Omental fat pad (tissue), 4 donors: Measurements from ENCODE around the gene PRIMPOL. TPM values are rescaled to one million over a fixed set of nuclear protein-coding genes. Genes with fewer than 3 reads are reported as not detected.

Experiments used
- ATAC-seq: fragments of 150-250 bp; one replicate; pipeline ENCODE4 v1.9.1; 2016; ENCODE audit warnings: mild to moderate bottlenecking, moderate library complexity; ENCODE audit not compliant: low FRiP score
- DNase-seq: peaks from one replicate; pipeline ENCODE4 v3.0.0-alpha.2; 2019; ENCODE audit warnings: low spot score
- CTCF ChIP-seq, 3 donors: fragments of 450-650 bp; IDR thresholded peaks; one replicate each; pipeline ENCODE4 v1.5.1; 2016 to 2017; ENCODE audit warnings: antibody characterized with exemption in 3 of 3, mild to moderate bottlenecking in 3 of 3, moderate library complexity in 2 of 3
- total RNA-seq, 4 donors: library from RNA; depleted of rRNA; stranded (reverse); fragments of >200 nt; gene quantifications; one replicate each; pipeline ENCODE4 v1.1.0, GENCODE V29; 2016

PRIMPOL gene
- total RNA-seq, 4 donors from 2014 or later = 8.2 to 23.0 (median 13.7) TPM

- no peak for TF ChIP-seq CTCF (IDR thresholded peaks at IDR 0.05)
- no peak for ATAC-seq
- no peak for DNase-seq
Measured at GRCh38 chr4:184660978-184661377, 11.4 kb downstream of the PRIMPOL start.

- DNase-seq (no peak), ATAC-seq (no peak)
- no peak for TF ChIP-seq CTCF (IDR thresholded peaks at IDR 0.05)
Measured at GRCh38 chr4:184662236-184662635, 12.7 kb downstream of the PRIMPOL start.

GRCh38 chr4:184664445-184665210 is 15.1 kb downstream of the PRIMPOL start:
- no peak for TF ChIP-seq CTCF (IDR thresholded peaks at IDR 0.05)
- ATAC-seq (no peak), DNase-seq (no peak)

- no peak for TF ChIP-seq CTCF (IDR thresholded peaks at IDR 0.05)
- ATAC-seq (no peak), DNase-seq (no peak)
Measured at GRCh38 chr4:184666670-184667069, 17.1 kb downstream of the PRIMPOL start.

- no peak for TF ChIP-seq CTCF (IDR thresholded peaks at IDR 0.05)
- ATAC-seq (no peak), DNase-seq (no peak)
Measured at GRCh38 chr4:184668096-184668495, 18.6 kb downstream of the PRIMPOL start.

GRCh38 chr4:184668511-184669114 is 19.1 kb downstream of the PRIMPOL start:
- DNase-seq = no peak
- TF ChIP-seq CTCF (IDR thresholded peaks at IDR 0.05) = no peak
- no peak for ATAC-seq

GRCh38 chr4:184669251-184669650 is 19.7 kb downstream of the PRIMPOL start:
- no peak for DNase-seq
- TF ChIP-seq CTCF (IDR thresholded peaks at IDR 0.05) = no peak
- no peak for ATAC-seq
